Peyer's patch (tissue), 4 donors: ENCODE results near the gene EDN3.

Source experiments
- POLR2A ChIP-seq, 2 donors: fragments of 450-650 bp; IDR thresholded peaks; one replicate each; pipeline ENCODE4 v1.5.1; 2017; ENCODE audit warnings: antibody characterized with exemption in 2 of 2, mild to moderate bottlenecking in 2 of 2, moderate library complexity in 2 of 2
- TF ChIP-seq, protein P1 (sequence below), 6 experiments: fragments of 450-650 bp in 4 of 6; fragments of 200-600 bp in 2 of 6; sonication (generic) in 1 of 6; IDR thresholded peaks; one replicate each; pipeline ENCODE4 v1.5.1; 2017 to 2019; ENCODE audit warnings: antibody characterized with exemption in 6 of 6, mild to moderate bottlenecking in 3 of 6, moderate library complexity in 1 of 6

DNA sequence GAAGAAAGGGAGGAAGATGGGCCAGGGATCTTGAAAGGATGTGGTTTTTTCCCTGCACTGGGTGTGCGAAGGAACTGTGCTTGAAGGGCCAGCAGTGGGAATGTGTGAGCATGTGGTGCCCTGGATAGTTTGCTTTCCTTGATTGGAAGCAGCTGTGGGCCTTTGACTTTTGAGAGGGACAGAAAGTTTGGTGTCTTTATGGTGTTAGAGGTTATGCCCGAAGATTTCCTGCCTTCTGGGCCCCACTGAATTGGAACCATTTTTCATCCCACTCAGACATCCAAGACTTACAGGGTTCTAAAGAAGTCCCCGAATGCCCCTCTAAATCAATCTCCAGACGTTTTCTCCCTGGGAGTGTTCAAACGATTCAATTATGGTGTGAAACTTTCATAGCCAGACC, 23.5 kb upstream of the EDN3 start:
- no peak for TF ChIP-seq POLR2A (IDR thresholded peaks at IDR 0.05)
- TF ChIP-seq, protein P1, sequence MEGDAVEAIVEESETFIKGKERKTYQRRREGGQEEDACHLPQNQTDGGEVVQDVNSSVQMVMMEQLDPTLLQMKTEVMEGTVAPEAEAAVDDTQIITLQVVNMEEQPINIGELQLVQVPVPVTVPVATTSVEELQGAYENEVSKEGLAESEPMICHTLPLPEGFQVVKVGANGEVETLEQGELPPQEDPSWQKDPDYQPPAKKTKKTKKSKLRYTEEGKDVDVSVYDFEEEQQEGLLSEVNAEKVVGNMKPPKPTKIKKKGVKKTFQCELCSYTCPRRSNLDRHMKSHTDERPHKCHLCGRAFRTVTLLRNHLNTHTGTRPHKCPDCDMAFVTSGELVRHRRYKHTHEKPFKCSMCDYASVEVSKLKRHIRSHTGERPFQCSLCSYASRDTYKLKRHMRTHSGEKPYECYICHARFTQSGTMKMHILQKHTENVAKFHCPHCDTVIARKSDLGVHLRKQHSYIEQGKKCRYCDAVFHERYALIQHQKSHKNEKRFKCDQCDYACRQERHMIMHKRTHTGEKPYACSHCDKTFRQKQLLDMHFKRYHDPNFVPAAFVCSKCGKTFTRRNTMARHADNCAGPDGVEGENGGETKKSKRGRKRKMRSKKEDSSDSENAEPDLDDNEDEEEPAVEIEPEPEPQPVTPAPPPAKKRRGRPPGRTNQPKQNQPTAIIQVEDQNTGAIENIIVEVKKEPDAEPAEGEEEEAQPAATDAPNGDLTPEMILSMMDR (IDR thresholded peaks at IDR 0.05), result no peak
